Right lobe of liver (tissue), 4 donors: Measurements from ENCODE around the gene FER.

Experiments used
- CTCF ChIP-seq, 4 donors: fragments of 200-600 bp in 3 of 4; fragments of 450-650 bp in 1 of 4; IDR thresholded peaks; one replicate each; pipeline versions ENCODE4 v1.5.1 to v1.8.0; 2016 to 2022; ENCODE audit warnings: antibody characterized with exemption in 4 of 4, mild to moderate bottlenecking in 2 of 4
- POLR2A ChIP-seq: fragments of 450-650 bp; IDR thresholded peaks from one replicate; pipeline ENCODE4 v1.6.1; 2017; ENCODE audit warnings: antibody characterized with exemption, mild to moderate bottlenecking
- donor health status: DM: no; HTN: no; CAD: no.
- donor health status: DM: no; HTN: no; CAD: no.
- donor health status: DM: no; HTN: yes; CAD: no.

DNA sequence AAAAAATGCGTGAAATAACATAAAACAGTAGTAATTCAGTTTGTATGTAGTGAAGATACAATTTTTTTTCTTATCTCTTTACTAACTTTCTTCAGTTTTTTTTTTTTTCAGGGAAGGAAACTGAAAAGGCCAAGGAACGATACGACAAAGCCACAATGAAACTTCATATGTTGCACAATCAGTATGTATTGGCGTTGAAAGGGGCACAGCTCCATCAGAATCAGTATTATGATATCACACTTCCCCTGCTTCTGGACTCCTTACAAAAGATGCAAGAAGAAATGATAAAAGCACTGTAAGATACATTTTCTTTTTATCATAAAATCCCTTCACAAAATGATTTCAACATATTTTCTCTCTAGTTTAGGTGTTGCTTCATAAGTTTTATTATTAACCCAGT, 120.0 kb downstream of the FER start:
- TF ChIP-seq CTCF (IDR thresholded peaks at IDR 0.05): no peak
- no peak for TF ChIP-seq POLR2A
